K562 (cell line): ENCODE data around the gene MAPRE2.

Experiments used
- BCL6 ChIP-seq: fragments of 250-450 bp; sonication (Bioruptor Pico); IDR thresholded peaks from 2 replicates; pipeline ENCODE4 v1.4.0; 2020
- CCAR2 ChIP-seq: fragments of 200-400 bp; formaldehyde crosslinking; IDR thresholded peaks from 2 replicates; pipeline ENCODE4 v1.6.1; 2017; ENCODE audit warnings: mild to moderate bottlenecking, low read depth, low read length
- EP300 ChIP-seq: IDR thresholded peaks from 2 replicates; pipeline ENCODE4 v1.6.1; 2012; ENCODE audit warnings: low read length, improper control_type of control experiment
- PCBP2 ChIP-seq: fragments of 200-400 bp; formaldehyde crosslinking; IDR thresholded peaks from 2 replicates; pipeline ENCODE4 v1.6.1; 2018; ENCODE audit warnings: low read length, low read depth, mild to moderate bottlenecking, moderate library complexity; ENCODE audit not compliant: poor library complexity, severe bottlenecking
- POLR2AphosphoS5 ChIP-seq: IDR thresholded peaks from 2 replicates; pipeline ENCODE4 v1.6.1; 2011; ENCODE audit warnings: mild to moderate bottlenecking, low read depth, low read length, moderate library complexity; ENCODE audit not compliant: control insufficient read depth, insufficient read depth
- POLR2H ChIP-seq: IDR thresholded peaks from 2 replicates; pipeline ENCODE4 v1.6.1; 2016; ENCODE audit warnings: missing genetic modification characterization, low read depth, mild to moderate bottlenecking, control low read depth, missing compliant biosample characterization, moderate library complexity
- SMARCA4 ChIP-seq: fragments of 450-650 bp; IDR thresholded peaks from 2 replicates; pipeline ENCODE4 v1.6.1; 2016
- ZBTB7A ChIP-seq: IDR thresholded peaks from 2 replicates; pipeline ENCODE4 v1.6.1; 2011; ENCODE audit warnings: low read depth, mild to moderate bottlenecking, low read length, moderate library complexity, borderline replicate concordance; ENCODE audit not compliant: control insufficient read depth
- ZNF224 ChIP-seq: sonication (generic); formaldehyde crosslinking; IDR thresholded peaks from 2 replicates; pipeline ENCODE4 v1.8.0; 2022; ENCODE audit warnings: mild to moderate bottlenecking, missing genetic modification reagents
- TF ChIP-seq, protein P1 (sequence below), 2 experiments: fragments of 450-650 bp in 1 of 2; IDR thresholded peaks; 2 replicates each; pipeline ENCODE4 v1.6.1; 2011 to 2017; ENCODE audit warnings: low read depth in 2 of 2, antibody characterized with exemption in 1 of 2, borderline replicate concordance in 1 of 2, low read length in 1 of 2, mild to moderate bottlenecking in 1 of 2, mixed read lengths in 1 of 2; ENCODE audit not compliant: control insufficient read depth in 1 of 2
- TF ChIP-seq, protein P2 (sequence below), 3 experiments: IDR thresholded peaks in 2 of 3; conservative IDR thresholded peaks in 1 of 3; 2 replicates each; pipeline ENCODE4 v1.5.1; 2011 to 2012; ENCODE audit warnings: low read length in 3 of 3, mild to moderate bottlenecking in 3 of 3, control low read depth in 2 of 3, improper control_type of control experiment in 1 of 3, inconsistent platforms in 1 of 3, low read depth in 1 of 3, mixed read lengths in 1 of 3, moderate library complexity in 1 of 3; ENCODE audit not compliant: insufficient read depth in 2 of 3
- TF ChIP-seq, protein P3 (sequence below): fragments of 250-450 bp; sonication (Bioruptor Pico); IDR thresholded peaks from 2 replicates; pipeline ENCODE4 v1.5.1; 2021; ENCODE audit warnings: mild to moderate bottlenecking
- TF ChIP-seq, protein P4 (sequence below): sonication (generic); formaldehyde crosslinking; IDR thresholded peaks from 2 replicates; pipeline ENCODE4 v1.9.0; 2022; ENCODE audit warnings: mild to moderate bottlenecking, missing genetic modification reagents

DNA sequence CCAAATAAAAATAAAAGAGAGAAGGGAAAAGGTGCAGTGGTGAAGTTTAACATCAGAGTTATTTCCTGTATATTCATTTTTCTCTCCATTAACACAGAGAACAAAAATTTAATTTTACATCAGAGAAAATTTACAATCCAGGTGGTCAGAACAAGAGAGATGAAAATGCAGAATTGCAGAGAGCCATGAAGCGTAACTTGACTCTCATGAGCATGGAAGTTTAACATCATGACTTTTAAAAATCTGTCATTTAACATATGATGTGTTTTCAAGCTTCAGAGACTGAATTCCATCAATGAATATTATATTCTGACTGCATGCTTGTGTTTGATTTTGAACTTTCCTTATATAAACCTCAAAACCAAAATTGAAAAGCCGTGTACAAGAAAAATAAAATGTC, 120.3 kb downstream of the MAPRE2 start:
- TF ChIP-seq BCL6 (no peak), ZBTB7A (no peak), POLR2AphosphoS5 (no peak), ZNF224 (CRISPR knock-in tag) (no peak), PCBP2 (no peak), SMARCA4 (no peak), EP300 (no peak), POLR2H (tag) (no peak), CCAR2 (no peak)
- TF ChIP-seq, protein P1, sequence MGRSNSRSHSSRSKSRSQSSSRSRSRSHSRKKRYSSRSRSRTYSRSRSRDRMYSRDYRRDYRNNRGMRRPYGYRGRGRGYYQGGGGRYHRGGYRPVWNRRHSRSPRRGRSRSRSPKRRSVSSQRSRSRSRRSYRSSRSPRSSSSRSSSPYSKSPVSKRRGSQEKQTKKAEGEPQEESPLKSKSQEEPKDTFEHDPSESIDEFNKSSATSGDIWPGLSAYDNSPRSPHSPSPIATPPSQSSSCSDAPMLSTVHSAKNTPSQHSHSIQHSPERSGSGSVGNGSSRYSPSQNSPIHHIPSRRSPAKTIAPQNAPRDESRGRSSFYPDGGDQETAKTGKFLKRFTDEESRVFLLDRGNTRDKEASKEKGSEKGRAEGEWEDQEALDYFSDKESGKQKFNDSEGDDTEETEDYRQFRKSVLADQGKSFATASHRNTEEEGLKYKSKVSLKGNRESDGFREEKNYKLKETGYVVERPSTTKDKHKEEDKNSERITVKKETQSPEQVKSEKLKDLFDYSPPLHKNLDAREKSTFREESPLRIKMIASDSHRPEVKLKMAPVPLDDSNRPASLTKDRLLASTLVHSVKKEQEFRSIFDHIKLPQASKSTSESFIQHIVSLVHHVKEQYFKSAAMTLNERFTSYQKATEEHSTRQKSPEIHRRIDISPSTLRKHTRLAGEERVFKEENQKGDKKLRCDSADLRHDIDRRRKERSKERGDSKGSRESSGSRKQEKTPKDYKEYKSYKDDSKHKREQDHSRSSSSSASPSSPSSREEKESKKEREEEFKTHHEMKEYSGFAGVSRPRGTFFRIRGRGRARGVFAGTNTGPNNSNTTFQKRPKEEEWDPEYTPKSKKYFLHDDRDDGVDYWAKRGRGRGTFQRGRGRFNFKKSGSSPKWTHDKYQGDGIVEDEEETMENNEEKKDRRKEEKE (IDR thresholded peaks at IDR 0.05; ENCODE audit: borderline replicate concordance in 1 of 2, control insufficient read depth in 1 of 2, low read depth in 2 of 2, low read length in 1 of 2) = no peak
- TF ChIP-seq, protein P2, sequence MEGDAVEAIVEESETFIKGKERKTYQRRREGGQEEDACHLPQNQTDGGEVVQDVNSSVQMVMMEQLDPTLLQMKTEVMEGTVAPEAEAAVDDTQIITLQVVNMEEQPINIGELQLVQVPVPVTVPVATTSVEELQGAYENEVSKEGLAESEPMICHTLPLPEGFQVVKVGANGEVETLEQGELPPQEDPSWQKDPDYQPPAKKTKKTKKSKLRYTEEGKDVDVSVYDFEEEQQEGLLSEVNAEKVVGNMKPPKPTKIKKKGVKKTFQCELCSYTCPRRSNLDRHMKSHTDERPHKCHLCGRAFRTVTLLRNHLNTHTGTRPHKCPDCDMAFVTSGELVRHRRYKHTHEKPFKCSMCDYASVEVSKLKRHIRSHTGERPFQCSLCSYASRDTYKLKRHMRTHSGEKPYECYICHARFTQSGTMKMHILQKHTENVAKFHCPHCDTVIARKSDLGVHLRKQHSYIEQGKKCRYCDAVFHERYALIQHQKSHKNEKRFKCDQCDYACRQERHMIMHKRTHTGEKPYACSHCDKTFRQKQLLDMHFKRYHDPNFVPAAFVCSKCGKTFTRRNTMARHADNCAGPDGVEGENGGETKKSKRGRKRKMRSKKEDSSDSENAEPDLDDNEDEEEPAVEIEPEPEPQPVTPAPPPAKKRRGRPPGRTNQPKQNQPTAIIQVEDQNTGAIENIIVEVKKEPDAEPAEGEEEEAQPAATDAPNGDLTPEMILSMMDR (IDR thresholded peaks at IDR 0.05 in 2 of 3, conservative IDR thresholded peaks at IDR 0.05 in 1 of 3; ENCODE audit: insufficient read depth in 2 of 3, low read depth in 1 of 3, low read length in 3 of 3) = no peak
- TF ChIP-seq, protein P3, sequence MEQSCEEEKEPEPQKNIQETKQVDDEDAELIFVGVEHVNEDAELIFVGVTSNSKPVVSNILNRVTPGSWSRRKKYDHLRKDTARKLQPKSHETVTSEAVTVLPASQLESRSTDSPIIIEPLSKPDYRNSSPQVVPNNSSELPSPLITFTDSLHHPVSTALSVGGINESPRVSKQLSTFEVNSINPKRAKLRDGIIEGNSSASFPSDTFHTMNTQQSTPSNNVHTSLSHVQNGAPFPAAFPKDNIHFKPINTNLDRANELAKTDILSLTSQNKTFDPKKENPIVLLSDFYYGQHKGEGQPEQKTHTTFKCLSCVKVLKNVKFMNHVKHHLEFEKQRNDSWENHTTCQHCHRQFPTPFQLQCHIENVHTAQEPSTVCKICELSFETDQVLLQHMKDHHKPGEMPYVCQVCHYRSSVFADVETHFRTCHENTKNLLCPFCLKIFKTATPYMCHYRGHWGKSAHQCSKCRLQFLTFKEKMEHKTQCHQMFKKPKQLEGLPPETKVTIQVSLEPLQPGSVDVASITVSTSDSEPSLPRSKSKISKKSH = no peak
- TF ChIP-seq, protein P4, sequence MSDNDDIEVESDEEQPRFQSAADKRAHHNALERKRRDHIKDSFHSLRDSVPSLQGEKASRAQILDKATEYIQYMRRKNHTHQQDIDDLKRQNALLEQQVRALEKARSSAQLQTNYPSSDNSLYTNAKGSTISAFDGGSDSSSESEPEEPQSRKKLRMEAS = no peak
